Common myeloid progenitor, CD34-positive (primary cell): ENCODE measurements around the gene TSGA10.

Source experiments
- CTCF ChIA-PET: fragments of 350-600 bp; sonication (Branson Sonifier 250); formaldehyde crosslinking; loops from one replicate; lab custom pipeline; 2021; ENCODE audit warnings: antibody characterized with exemption; lab: Charles Lee
- POLR2A ChIA-PET: fragments of 350-600 bp; sonication (Branson Sonifier 250); formaldehyde crosslinking; loops from one replicate; lab custom pipeline; 2021; ENCODE audit warnings: antibody characterized with exemption; lab: Charles Lee
- DNase-seq, 3 donors: peaks; one replicate each; pipeline versions ENCODE4 v3.0.0 to v3.0.0-alpha.2; 2013
- H3K27ac ChIP-seq, 2 experiments: 1 replicate in 1 of 2; 2 replicates in 1 of 2; pipeline ENCODE4 v1.7.0; 2013; ENCODE audit warnings: inconsistent platforms in 2 of 2, low read length in 2 of 2, mild to moderate bottlenecking in 2 of 2, low read depth in 1 of 2, moderate library complexity in 1 of 2; ENCODE audit not compliant: severe bottlenecking in 2 of 2, insufficient read depth in 1 of 2, poor library complexity in 1 of 2
- H3K27me3 ChIP-seq, 5 experiments: replicated peaks in 2 of 5; 1 replicate in 3 of 5; 2 replicates in 2 of 5; pipeline versions ENCODE4 v1.6.1 to v1.7.0; 2013; ENCODE audit warnings: low read length in 4 of 5, mild to moderate bottlenecking in 2 of 5, moderate library complexity in 2 of 5, inconsistent platforms in 1 of 5; ENCODE audit not compliant: insufficient read depth in 5 of 5, control insufficient read depth in 4 of 5
- H3K36me3 ChIP-seq, 4 experiments: 1 replicate in 2 of 4; 2 replicates in 2 of 4; pipeline versions ENCODE4 v1.6.1 to v1.7.0; 2013; ENCODE audit warnings: low read length in 3 of 4, control low read depth in 1 of 4, mild to moderate bottlenecking in 1 of 4; ENCODE audit not compliant: control insufficient read depth in 4 of 4, insufficient read depth in 4 of 4
- H3K4me1 ChIP-seq, 4 experiments: 1 replicate in 3 of 4; 2 replicates in 1 of 4; pipeline versions ENCODE4 v1.6.1 to v1.7.1; 2013; ENCODE audit warnings: low read length in 3 of 4, mild to moderate bottlenecking in 3 of 4, control low read depth in 1 of 4, inconsistent platforms in 1 of 4, moderate library complexity in 1 of 4; ENCODE audit not compliant: control insufficient read depth in 4 of 4, insufficient read depth in 4 of 4; ENCODE audit errors: control extremely low read depth in 1 of 4
- H3K4me3 ChIP-seq, 7 experiments: 1 replicate in 4 of 7; 2 replicates in 3 of 7; pipeline versions ENCODE4 v1.5.1 to v1.7.0; 2013; ENCODE audit warnings: mild to moderate bottlenecking in 7 of 7, low read length in 6 of 7, moderate library complexity in 6 of 7, inconsistent platforms in 2 of 7, low read depth in 2 of 7, control low read depth in 1 of 7; ENCODE audit not compliant: insufficient read depth in 4 of 7, control insufficient read depth in 1 of 7; ENCODE audit errors: extremely low read depth in 1 of 7
- H3K9me3 ChIP-seq, 5 experiments: 1 replicate in 4 of 5; 2 replicates in 1 of 5; pipeline versions ENCODE4 v1.6.1 to v1.7.1; 2013; ENCODE audit warnings: low read length in 4 of 5, mild to moderate bottlenecking in 2 of 5, inconsistent platforms in 1 of 5, low read depth in 1 of 5, moderate library complexity in 1 of 5; ENCODE audit not compliant: control insufficient read depth in 4 of 5, insufficient read depth in 2 of 5; ENCODE audit errors: control extremely low read depth in 1 of 5
- WGBS: methylation state at CpG from one replicate; pipeline ENCODE4 v1.1.5; 2013; ENCODE audit not compliant: insufficient coverage; 5-methylcytosine and 5-hydroxymethylcytosine counted together

The TSGA10 gene

DNA sequence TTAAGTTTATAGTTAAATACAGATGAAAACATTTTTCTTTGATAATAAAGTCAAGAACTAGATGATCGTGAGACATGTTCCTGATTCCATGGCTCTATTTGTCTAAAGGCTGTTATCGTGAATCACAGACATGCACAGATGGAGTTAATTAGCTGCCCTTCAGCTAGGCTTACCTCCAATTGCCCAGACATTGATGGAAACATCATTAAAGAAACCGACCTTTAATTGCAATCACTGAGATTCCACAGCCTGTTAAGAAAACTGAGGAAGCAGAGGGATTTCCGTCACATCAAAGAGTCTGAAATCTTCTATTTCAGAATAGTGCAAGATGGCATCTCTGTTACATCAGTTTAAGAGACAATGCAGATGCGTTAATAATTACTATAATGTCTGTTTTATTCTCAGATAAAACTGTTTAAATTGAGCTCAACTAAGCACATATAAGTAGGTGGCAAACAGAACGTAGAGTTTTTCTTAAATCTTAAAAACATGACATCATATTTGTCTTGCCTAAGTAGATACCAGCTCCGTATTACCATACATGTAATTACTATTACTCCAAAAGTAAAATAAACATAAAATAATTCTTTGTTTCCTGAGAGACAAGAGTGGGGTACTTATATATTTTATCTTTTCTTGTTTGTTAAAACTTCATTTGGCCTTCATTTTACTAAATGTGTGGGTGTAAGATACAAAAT, 194.8 kb downstream of the TSGA10 start:
- peaks cover 0 to 4% (median 0%) of the 10 kb centered on the region in 5 experiments for H3K9me3 ChIP-seq
- no peak for DNase-seq
- ChIA-PET CTCF (no interaction called here), POLR2A (no interaction called here)
- no peaks in the 10 kb centered on the region for H3K4me1 ChIP-seq
- peaks cover 0 to 4% (median 0%) of the 10 kb centered on the region in 5 experiments for H3K27me3 ChIP-seq
- no peak overlapping the region for H3K4me3 ChIP-seq
- H3K36me3 ChIP-seq, result no peaks in the 10 kb centered on the region
- no peak overlapping the region for H3K27ac ChIP-seq
- 100% methylated on average over 3 of the region's 7 CpGs for WGBS

DNA sequence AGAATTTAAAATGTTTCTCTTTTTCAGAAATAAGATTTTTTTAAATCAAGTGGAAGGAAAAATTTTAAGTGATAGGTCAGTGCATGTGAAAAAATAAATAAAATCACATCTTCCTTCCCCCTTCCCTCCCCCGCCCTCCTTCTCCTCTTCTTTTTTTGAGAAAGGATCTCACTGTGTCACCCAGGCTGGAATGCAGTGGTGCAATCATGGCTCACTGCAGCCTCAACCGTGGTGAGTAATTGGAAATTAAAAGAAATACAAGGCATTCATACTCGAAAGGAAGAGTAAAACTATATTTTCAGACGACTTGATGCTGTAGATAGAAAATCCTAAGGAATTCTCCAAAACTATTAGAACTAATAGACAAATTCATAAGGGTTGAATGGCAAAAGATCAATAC, 201.8 kb downstream of the TSGA10 start:
- WGBS, result no CpG with 5 or more reads among the region's 4 CpGs
- no peak for DNase-seq
- Histone ChIP-seq H3K27me3 (peaks cover 0 to 26% (median 4%) of the 10 kb centered on the region in 5 experiments), H3K9me3 (no peaks in the 10 kb centered on the region), H3K4me3 (no peak overlapping the region), H3K4me1 (no peaks in the 10 kb centered on the region), H3K27ac (no peak overlapping the region), H3K36me3 (no peaks in the 10 kb centered on the region)
- ChIA-PET CTCF (no interaction called here), POLR2A (no interaction called here)

DNA sequence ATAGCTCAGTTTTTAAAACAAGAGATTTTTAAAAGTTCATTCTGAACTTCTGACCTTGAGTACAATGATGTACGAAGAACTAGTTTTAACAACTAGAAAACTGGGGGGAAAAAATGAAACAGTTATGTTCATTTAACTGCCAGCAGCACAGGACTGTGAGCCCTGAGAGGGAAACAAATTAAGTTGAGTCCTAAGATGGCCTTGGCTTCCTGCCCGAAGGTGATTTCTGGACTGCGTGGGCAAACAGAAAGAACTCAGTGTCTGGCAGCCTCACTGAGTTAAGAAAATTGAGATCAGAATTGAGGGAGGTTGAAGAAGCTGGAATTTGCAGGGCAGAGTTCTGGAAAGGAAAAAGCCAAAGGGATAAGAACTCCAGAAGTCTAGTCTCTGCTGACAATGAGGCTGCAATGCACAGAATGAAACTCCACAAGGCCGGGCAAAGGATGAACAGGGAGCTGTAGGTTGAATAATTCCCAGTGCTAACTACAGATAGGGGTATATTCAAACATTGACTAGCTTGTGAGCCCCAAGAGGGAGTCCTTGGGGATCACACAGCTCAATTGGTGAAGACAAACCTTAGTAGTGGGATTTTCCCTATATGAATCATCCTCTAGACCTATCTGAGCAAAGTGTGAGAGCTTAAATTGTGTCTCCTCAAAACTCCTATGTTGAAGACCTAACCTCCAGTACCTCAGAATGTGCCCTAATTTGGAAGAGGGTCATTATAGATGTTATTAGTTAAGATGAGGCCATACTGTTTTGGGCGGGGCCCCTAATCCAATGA, 205.6 kb downstream of the TSGA10 start:
- DNase-seq, result no peak
- no peak overlapping the region for H3K4me3 ChIP-seq
- no peaks in the 10 kb centered on the region for H3K36me3 ChIP-seq
- ChIA-PET POLR2A (no interaction called here), CTCF (no interaction called here)
- 95% methylated on average over 5 of the region's 5 CpGs for WGBS
- no peak overlapping the region for H3K27ac ChIP-seq
- H3K9me3 ChIP-seq, result no peaks in the 10 kb centered on the region
- H3K27me3 ChIP-seq, result peaks cover 0 to 25% (median 0%) of the 10 kb centered on the region in 5 experiments
- H3K4me1 ChIP-seq, result no peaks in the 10 kb centered on the region

DNA sequence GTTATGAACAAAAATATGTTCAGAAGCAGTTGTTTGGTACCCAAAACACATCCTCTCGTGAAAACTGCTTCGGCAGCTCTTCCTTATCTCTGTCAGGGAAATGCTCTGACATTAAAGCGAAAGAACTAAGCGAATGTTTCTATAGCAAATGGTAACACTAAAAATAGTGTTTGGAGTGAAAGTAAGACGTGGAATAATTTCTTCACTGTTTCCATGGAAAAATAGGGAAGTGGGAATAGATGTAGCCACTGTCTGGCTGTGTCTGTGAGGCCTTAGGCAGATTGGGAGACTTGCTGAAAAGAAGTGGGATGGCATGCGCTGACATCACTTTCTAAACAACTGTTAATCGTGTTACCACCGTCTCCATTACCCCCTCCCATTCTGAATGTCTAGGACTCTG, 207.2 kb downstream of the TSGA10 start:
- 98% methylated on average over 5 of the region's 8 CpGs for WGBS
- ChIA-PET POLR2A (no interaction called here), CTCF (no interaction called here)
- no peaks in the 10 kb centered on the region for H3K36me3 ChIP-seq
- no peaks in the 10 kb centered on the region for H3K4me1 ChIP-seq
- H3K27ac ChIP-seq, result no peak overlapping the region
- peaks cover 0 to 16% (median 0%) of the 10 kb centered on the region in 5 experiments for H3K27me3 ChIP-seq
- DNase-seq, result no peak
- no peak overlapping the region for H3K4me3 ChIP-seq
- no peaks in the 10 kb centered on the region for H3K9me3 ChIP-seq
